ENCODE results near the gene POLR2M. TPM values are rescaled to one million over a fixed set of nuclear protein-coding genes. Genes with fewer than 3 reads are reported as not detected.

POLR2M gene
- total RNA-seq, 2 donors from 2014 or later = 14.5 to 22.6 TPM

DNA sequence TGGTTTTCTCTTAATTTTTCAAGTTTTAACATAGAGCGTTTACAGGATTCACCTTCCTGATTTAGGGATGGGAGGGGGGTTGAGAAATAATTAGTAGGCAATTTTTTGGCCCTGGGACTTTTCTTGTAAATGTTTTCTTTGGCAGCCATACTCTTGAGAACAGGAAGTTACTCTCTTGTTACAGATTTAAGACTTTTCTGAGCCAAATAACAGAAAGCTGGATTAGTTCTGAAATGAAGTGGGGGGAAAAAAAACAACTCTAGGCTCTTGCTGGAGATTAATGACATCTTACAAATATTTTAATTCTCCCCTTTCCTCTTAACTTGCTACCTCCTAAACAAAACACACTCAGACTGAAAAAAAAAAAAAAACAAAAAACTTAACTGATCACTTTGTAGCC, 13.8 kb upstream of the POLR2M start:
- DNase-seq = no peak
- no peak for TF ChIP-seq CTCF (IDR thresholded peaks at IDR 0.05)
- TF ChIP-seq POLR2A (IDR thresholded peaks at IDR 0.05) = no peak
- H3K4me3 ChIP-seq = no peak overlapping the region
- H3K9me3 ChIP-seq = no peaks in the 10 kb centered on the region
- intact Hi-C loops (cut with DNase I) = no loop called here
- H3K27me3 ChIP-seq = no peaks in the 10 kb centered on the region
- no peak overlapping the region for H3K27ac ChIP-seq
- ATAC-seq = no peak
- peaks cover 27% of the 10 kb centered on the region for H3K4me1 ChIP-seq
- 59 to 76% methylated on average over 1 of the region's 1 CpG for WGBS, 2 donors
- H3K36me3 ChIP-seq (replicated peaks in 1 of 2; ENCODE audit: insufficient read depth in 1 of 2, low read depth in 2 of 2) = no peaks in the 10 kb centered on the region

DNA sequence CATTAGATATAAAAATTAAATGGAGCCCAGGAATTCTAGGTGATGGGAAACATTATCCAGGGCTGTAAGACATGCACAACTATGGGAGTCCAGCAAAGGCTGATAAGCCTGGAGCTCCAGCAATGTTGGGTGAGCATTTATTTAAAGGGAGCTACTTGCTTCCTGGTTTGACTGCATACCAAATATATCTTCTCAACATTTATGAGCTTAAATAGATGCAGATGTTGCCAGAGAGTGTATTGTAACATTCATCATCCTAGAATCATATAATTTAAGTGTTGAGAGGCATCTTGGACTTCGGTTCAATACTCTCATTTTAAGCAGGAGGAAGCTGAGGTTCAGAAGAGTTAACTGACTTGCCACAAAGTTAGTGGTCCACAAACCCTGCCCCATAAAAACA, 12.2 kb upstream of the POLR2M start:
- H3K4me3 ChIP-seq = no peak overlapping the region
- no peak overlapping the region for H3K27ac ChIP-seq
- no peak for ATAC-seq
- no peaks in the 10 kb centered on the region for H3K36me3 ChIP-seq (replicated peaks in 1 of 2; ENCODE audit: insufficient read depth in 1 of 2, low read depth in 2 of 2)
- intact Hi-C loops (cut with DNase I) = no loop called here
- DNase-seq = no peak
- peaks cover 27% of the 10 kb centered on the region for H3K4me1 ChIP-seq
- TF ChIP-seq CTCF (IDR thresholded peaks at IDR 0.05) = no peak
- TF ChIP-seq POLR2A (IDR thresholded peaks at IDR 0.05) = no peak
- H3K27me3 ChIP-seq = no peaks in the 10 kb centered on the region
- no peaks in the 10 kb centered on the region for H3K9me3 ChIP-seq
- WGBS, 2 donors = 94 to 96% methylated on average over 1 of the region's 1 CpG

DNA sequence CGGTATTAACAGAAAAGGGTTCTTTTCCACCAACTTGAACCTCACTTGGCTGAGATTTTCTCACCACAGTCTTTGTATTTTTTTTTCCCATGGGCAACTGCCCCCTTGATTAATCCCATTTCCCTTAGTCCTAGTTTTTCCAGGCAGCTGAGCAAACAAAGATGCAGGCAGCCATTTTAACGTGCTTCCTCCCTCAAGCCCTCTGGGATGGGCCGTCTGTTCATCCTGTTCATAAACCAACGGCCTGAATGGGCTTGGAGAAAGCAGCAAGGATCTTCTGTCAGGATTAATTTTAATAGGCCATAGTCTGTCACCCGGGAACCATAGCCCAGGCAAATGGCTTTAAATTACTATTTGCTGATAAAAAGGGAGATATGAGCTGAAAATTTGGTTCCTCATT, 10.4 kb upstream of the POLR2M start:
- WGBS, 2 donors = 60 to 71% methylated on average over 5 of the region's 5 CpGs
- peaks cover 21% of the 10 kb centered on the region for H3K4me1 ChIP-seq
- no peak overlapping the region for H3K27ac ChIP-seq
- TF ChIP-seq POLR2A (IDR thresholded peaks at IDR 0.05) (no peak), CTCF (IDR thresholded peaks at IDR 0.05) (no peak)
- intact Hi-C loops (cut with DNase I) = no loop called here
- no peaks in the 10 kb centered on the region for H3K36me3 ChIP-seq (replicated peaks in 1 of 2; ENCODE audit: insufficient read depth in 1 of 2, low read depth in 2 of 2)
- DNase-seq (no peak), ATAC-seq (no peak)
- no peaks in the 10 kb centered on the region for H3K27me3 ChIP-seq
- no peaks in the 10 kb centered on the region for H3K9me3 ChIP-seq
- no peak overlapping the region for H3K4me3 ChIP-seq

DNA sequence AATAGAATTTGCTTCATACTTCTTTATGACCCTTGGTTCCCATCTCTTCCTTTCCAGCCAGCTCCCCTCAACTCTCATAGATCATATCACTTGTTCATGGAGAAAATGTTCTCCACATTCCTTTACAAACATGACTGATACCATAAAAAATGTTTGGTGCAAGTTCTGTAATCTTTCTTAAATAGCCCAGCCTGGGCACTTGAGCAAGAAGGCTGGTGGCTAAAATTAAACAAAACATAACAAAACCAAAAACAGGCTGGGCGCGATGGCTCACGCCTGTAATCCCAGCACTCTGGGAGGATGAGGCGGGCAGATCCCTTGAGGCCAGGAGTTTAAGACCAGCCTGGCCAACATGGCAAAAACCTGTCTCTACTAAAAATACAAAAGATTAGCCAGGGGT, 8.9 kb upstream of the POLR2M start:
- Histone ChIP-seq H3K36me3 (replicated peaks in 1 of 2; ENCODE audit: insufficient read depth in 1 of 2, low read depth in 2 of 2) (no peaks in the 10 kb centered on the region), H3K27me3 (no peaks in the 10 kb centered on the region), H3K9me3 (no peaks in the 10 kb centered on the region), H3K27ac (no peak overlapping the region), H3K4me3 (no peak overlapping the region), H3K4me1 (peaks cover 6% of the 10 kb centered on the region)
- TF ChIP-seq POLR2A (IDR thresholded peaks at IDR 0.05) = no peak
- TF ChIP-seq CTCF (IDR thresholded peaks at IDR 0.05) = no peak
- WGBS, 2 donors = 92 to 97% methylated on average over 4 of the region's 4 CpGs
- ATAC-seq (no peak), DNase-seq (no peak)
- intact Hi-C loops (cut with DNase I) = no loop called here

- Histone ChIP-seq H3K4me3 (no peak overlapping the region), H3K9me3 (no peaks in the 10 kb centered on the region), H3K4me1 (no peaks in the 10 kb centered on the region), H3K36me3 (replicated peaks in 1 of 2; ENCODE audit: insufficient read depth in 1 of 2, low read depth in 2 of 2) (no peaks in the 10 kb centered on the region), H3K27ac (no peak overlapping the region), H3K27me3 (no peaks in the 10 kb centered on the region)
- intact Hi-C loops (cut with DNase I) = no loop called here
- DNase-seq (no peak), ATAC-seq (no peak)
- no peak for TF ChIP-seq POLR2A (IDR thresholded peaks at IDR 0.05)
- no peak for TF ChIP-seq CTCF (IDR thresholded peaks at IDR 0.05)
Measured at GRCh38 chr15:57698243-57698642, 8.3 kb upstream of the POLR2M start.
